PC-9 (cell line): ENCODE data around the gene OR4D2. TPM values are rescaled to one million over a fixed set of nuclear protein-coding genes. Genes with fewer than 3 reads are reported as not detected.

ENCODE experiments used
- BruUV-seq: library from RNA; stranded (reverse); fragments of 400-500 nt; replicated peaks from 2 replicates; lab custom pipeline; 2021; lab: Mats Ljungman, UMichigan
- CTCF ChIA-PET: fragments of 300-600 bp; sonication (Branson Sonifier 250); formaldehyde crosslinking; loops from one replicate; lab custom pipeline; 2022; ENCODE audit warnings: antibody characterized with exemption; lab: Charles Lee
- POLR2A ChIA-PET: fragments of 300-600 bp; sonication (Branson Sonifier 250); formaldehyde crosslinking; loops from one replicate; lab custom pipeline; 2022; ENCODE audit warnings: antibody characterized with exemption; ENCODE audit not compliant: unreplicated experiment; lab: Charles Lee
- DNase-seq, 2 experiments: peaks; one replicate each; pipeline versions ENCODE4 v3.0.0 to v3.0.0-alpha.2; 2015 to 2022; ENCODE audit warnings: mixed read lengths in 1 of 2
- H2AFZ ChIP-seq: fragments of 200-600 bp; sonication (generic); 2 replicates; pipeline ENCODE4 v1.8.1; 2017; ENCODE audit warnings: antibody characterized with exemption
- H3F3A ChIP-seq: fragments of 200-600 bp; sonication (generic); 2 replicates; pipeline ENCODE4 v1.8.1; 2017; ENCODE audit warnings: antibody characterized with exemption, mild to moderate bottlenecking, low read depth; ENCODE audit not compliant: insufficient read depth
- H3K27ac ChIP-seq: fragments of 200-600 bp; sonication (generic); 2 replicates; pipeline ENCODE4 v1.6.1; 2016; ENCODE audit warnings: mixed run types
- H3K27me3 ChIP-seq: fragments of 200-600 bp; sonication (generic); 2 replicates; pipeline ENCODE4 v1.6.1; 2016; ENCODE audit warnings: low read depth, mixed run types; ENCODE audit not compliant: insufficient read depth
- H3K36me3 ChIP-seq: fragments of 200-600 bp; sonication (generic); 2 replicates; pipeline ENCODE4 v1.6.1; 2016; ENCODE audit warnings: low read depth, mixed run types
- H3K4me1 ChIP-seq: fragments of 200-600 bp; sonication (generic); replicated peaks from 2 replicates; pipeline ENCODE4 v1.6.1; 2016; ENCODE audit warnings: mixed run types; ENCODE audit not compliant: insufficient read depth
- H3K4me2 ChIP-seq: fragments of 200-600 bp; sonication (generic); 2 replicates; pipeline ENCODE4 v1.6.1; 2017; ENCODE audit warnings: mixed run types
- H3K4me3 ChIP-seq: fragments of 200-600 bp; sonication (generic); 2 replicates; pipeline ENCODE4 v1.6.1; 2016; ENCODE audit warnings: mixed run types
- H3K79me2 ChIP-seq: fragments of 200-600 bp; sonication (generic); 2 replicates; pipeline ENCODE4 v1.6.1; 2017; ENCODE audit warnings: low read depth, mixed run types
- H3K9me2 ChIP-seq: fragments of 200-600 bp; sonication (generic); 2 replicates; pipeline ENCODE4 v1.8.1; 2017; ENCODE audit warnings: mild to moderate bottlenecking; ENCODE audit not compliant: insufficient read depth
- H3K9me3 ChIP-seq: fragments of 200-600 bp; sonication (generic); 2 replicates; pipeline ENCODE4 v1.8.1; 2016; ENCODE audit warnings: low read depth; ENCODE audit not compliant: insufficient read depth
- H4K20me1 ChIP-seq: fragments of 200-600 bp; sonication (generic); 2 replicates; pipeline ENCODE4 v1.8.1; 2017; ENCODE audit not compliant: insufficient read depth
- CTCF ChIP-seq: fragments of 200-600 bp; sonication (generic); conservative IDR thresholded peaks from 2 replicates; pipeline ENCODE4 v1.6.1; 2017; ENCODE audit warnings: mixed run types, antibody characterized with exemption, mild to moderate bottlenecking, moderate library complexity
- EZH2 ChIP-seq: fragments of 200-600 bp; sonication (generic); IDR thresholded peaks from 2 replicates; pipeline ENCODE4 v1.8.0; 2017; ENCODE audit warnings: antibody characterized with exemption, low read depth
- intact Hi-C: fragments of 100-400 bp; cut with micrococcal nuclease; formaldehyde crosslinking; loops from one replicate; pipeline ENCODE4 v1.10.0; 2022; ENCODE audit not compliant: unreplicated experiment
- total RNA-seq: library from RNA; stranded (reverse); gene quantifications from 2 replicates; pipeline ENCODE4 v1.2.3, GENCODE V29; 2021

OR4D2 gene
- total RNA-seq, 1 experiment from 2014 or later: not detected

GRCh38 chr17:58170622-58171021 is 3.8 kb downstream of the OR4D2 start:
- H3F3A ChIP-seq: no peaks in the 10 kb centered on the region
- no peaks in the 10 kb centered on the region for H3K36me3 ChIP-seq
- no TSS peak for BruUV-seq
- H3K4me1 ChIP-seq: no peaks in the 10 kb centered on the region
- peaks cover 82% of the 10 kb centered on the region for H3K27me3 ChIP-seq
- no peaks in the 10 kb centered on the region for H3K79me2 ChIP-seq
- H3K9me2 ChIP-seq: no peaks in the 10 kb centered on the region
- CTCF ChIA-PET: interaction anchor here (0.5 to 0.6 kb wide), 2 partner anchors 56 to 149 kb away, joined by 3 read pairs; no protein-coding TSS in a partner anchor
- TF ChIP-seq CTCF (no peak), EZH2 (no peak)
- H3K9me3 ChIP-seq: no peaks in the 10 kb centered on the region
- no peak overlapping the region for H3K4me2 ChIP-seq
- H3K4me3 ChIP-seq: no peak overlapping the region
- no peaks in the 10 kb centered on the region for H4K20me1 ChIP-seq
- no peak overlapping the region for H2AFZ ChIP-seq
- intact Hi-C loops: no loop called here
- no peak for DNase-seq
- H3K27ac ChIP-seq: no peak overlapping the region
- POLR2A ChIA-PET: interaction anchor here (0.5 kb wide), 1 partner anchor 71 kb away, joined by 5 read pairs; no protein-coding TSS in a partner anchor

GRCh38 chr17:58172369-58173071 is 5.7 kb downstream of the OR4D2 start:
- intact Hi-C loops: no loop called here
- TF ChIP-seq CTCF: peak; percentile 74
- TF ChIP-seq EZH2: no peak
- no peaks in the 10 kb centered on the region for H3K9me3 ChIP-seq
- peak in 1 of 2 experiments; percentile 49 for DNase-seq
- POLR2A ChIA-PET: no interaction called here
- H3K27me3 ChIP-seq: peaks cover 79% of the 10 kb centered on the region
- H3K4me1 ChIP-seq: no peaks in the 10 kb centered on the region
- CTCF ChIA-PET: interaction anchor here (0.7 kb wide), 1 partner anchor 548 kb away, joined by 3 read pairs; no protein-coding TSS in a partner anchor
- no peaks in the 10 kb centered on the region for H3F3A ChIP-seq
- H3K4me2 ChIP-seq: no peak overlapping the region
- no TSS peak for BruUV-seq
- no peak overlapping the region for H3K4me3 ChIP-seq
- no peaks in the 10 kb centered on the region for H3K36me3 ChIP-seq
- H4K20me1 ChIP-seq: no peaks in the 10 kb centered on the region
- no peaks in the 10 kb centered on the region for H3K9me2 ChIP-seq
- H3K79me2 ChIP-seq: no peaks in the 10 kb centered on the region
- H2AFZ ChIP-seq: no peak overlapping the region
- no peak overlapping the region for H3K27ac ChIP-seq

- Histone ChIP-seq H3K36me3 (no peaks in the 10 kb centered on the region), H3K9me3 (no peaks in the 10 kb centered on the region), H3K4me2 (no peak overlapping the region), H3K4me1 (no peaks in the 10 kb centered on the region), H3K9me2 (no peaks in the 10 kb centered on the region), H3F3A (no peaks in the 10 kb centered on the region), H3K27ac (no peak overlapping the region), H3K27me3 (peaks cover 79% of the 10 kb centered on the region), H3K4me3 (no peak overlapping the region), H2AFZ (no peak overlapping the region), H4K20me1 (no peaks in the 10 kb centered on the region), H3K79me2 (no peaks in the 10 kb centered on the region)
- ChIA-PET POLR2A (no interaction called here), CTCF (no interaction called here)
- no peak for DNase-seq
- BruUV-seq: no TSS peak
- no peak for TF ChIP-seq CTCF
- TF ChIP-seq EZH2: no peak
- intact Hi-C loops: no loop called here
Measured at GRCh38 chr17:58174871-58175270, 8.1 kb downstream of the OR4D2 start.
